ENCODE measurements around the gene MEIS1. TPM values are rescaled to one million over a fixed set of nuclear protein-coding genes. Genes with fewer than 3 reads are reported as not detected.

Gene MEIS1
- total RNA-seq, 1 experiment from 2014 or later: 0.66 TPM

- TF ChIP-seq CTCF (conservative IDR thresholded peaks at IDR 0.05): no peak; the same call in 2 of the 3 replicates
- H3K4me3 Mint-ChIP-seq: peak overlapping the region in 1 of 2 experiments; percentile 44; a peak in 1 of 5 replicates
- WGBS (ENCODE audit: extremely low coverage, insufficient read length, low lambda C conversion rate): no CpG with 5 or more reads among the region's 7 CpGs
- H4K5ac ChIP-seq (ENCODE audit: insufficient read length, low read depth, low read length): no peak overlapping the region
- H3K79me2 ChIP-seq (ENCODE audit: insufficient read depth, low read length): no peaks in the 10 kb centered on the region
- H2BK12ac ChIP-seq (ENCODE audit: insufficient read length, low read depth, low read length): no peak overlapping the region
- H3K4me2 ChIP-seq (ENCODE audit: insufficient read depth, insufficient read length, low read length): peak overlapping the region; percentile 74
- no peak overlapping the region for H3K14ac ChIP-seq (ENCODE audit: insufficient read depth, low read length)
- H2BK5ac ChIP-seq (ENCODE audit: insufficient read length, low read length): no peak overlapping the region
- DNase-seq: peak; percentile 77
- H3K9me3 ChIP-seq (ENCODE audit: control insufficient read depth, low read depth, low read length): no peaks in the 10 kb centered on the region
- no peak overlapping the region for H3K23ac ChIP-seq (ENCODE audit: insufficient read length, low read depth, low read length)
- no peak overlapping the region for H3K18ac ChIP-seq (ENCODE audit: insufficient read length, low read depth, low read length)
- no peak overlapping the region for H4K91ac ChIP-seq (ENCODE audit: insufficient read length, low read depth, low read length)
- no peak overlapping the region for H3K4ac ChIP-seq (ENCODE audit: low read depth, low read length)
- no peak overlapping the region for H3K9ac ChIP-seq (ENCODE audit: extremely low read depth, insufficient read length, low read length)
- no peaks in the 10 kb centered on the region for H3K79me1 ChIP-seq (ENCODE audit: insufficient read depth, low read depth, low read length, poor library complexity, severe bottlenecking)
- H3K27me3 ChIP-seq (ENCODE audit: insufficient read depth, low read length): peaks cover 26% of the 10 kb centered on the region
- peaks cover 24% of the 10 kb centered on the region for H3K27me3 Mint-ChIP-seq (ENCODE audit: low read depth)
- no peak overlapping the region for H3K27ac ChIP-seq (ENCODE audit: insufficient read length, low read depth, low read length)
- no peaks in the 10 kb centered on the region for H4K20me1 ChIP-seq (ENCODE audit: control insufficient read depth, insufficient read depth, insufficient read length)
- no peak overlapping the region for H2AFZ ChIP-seq (ENCODE audit: low read length)
- peaks cover 6% of the 10 kb centered on the region; the same call in 1 of the 2 replicates for H3K4me1 ChIP-seq (ENCODE audit: insufficient read depth, low read length)
- H3T11ph ChIP-seq (ENCODE audit: low read length): no peak overlapping the region
- no peaks in the 10 kb centered on the region for H3K9me3 Mint-ChIP-seq
- H2BK120ac ChIP-seq (ENCODE audit: low read depth, low read length, poor library complexity, severe bottlenecking): no peak overlapping the region
- no peak overlapping the region for H3K56ac ChIP-seq (ENCODE audit: insufficient read length, low read depth, low read length)
- no peak overlapping the region for H3K27ac Mint-ChIP-seq
- H3K23me2 ChIP-seq (ENCODE audit: insufficient read length, low read depth, low read length, poor library complexity, severe bottlenecking): peaks cover 31% of the 10 kb centered on the region
- H2AK5ac ChIP-seq (ENCODE audit: insufficient read length, low read length): no peak overlapping the region
- peaks cover 40 to 47% of the 10 kb centered on the region in 2 experiments for H3K4me1 Mint-ChIP-seq
- no peak overlapping the region for H4K8ac ChIP-seq (replicated peaks; ENCODE audit: insufficient read length, low read depth, low read length)
- H2BK20ac ChIP-seq (ENCODE audit: low read depth, low read length, poor library complexity, severe bottlenecking): no peak overlapping the region
- H3K36me3 Mint-ChIP-seq (ENCODE audit: insufficient read depth in 1 of 3, low read depth in 3 of 3): no peaks in the 10 kb centered on the region
- no peak overlapping the region for H2BK15ac ChIP-seq (ENCODE audit: low read depth, low read length)
Observed at GRCh38 chr2:66573416-66573815, 138.5 kb downstream of the MEIS1 start.

Measured in H9 (cell line).